ENCODE data around the gene RNU6-1. TPM values are rescaled to one million over a fixed set of nuclear protein-coding genes. Genes with fewer than 3 reads are reported as not detected.

Gene RNU6-1
- total and polyA plus RNA-seq, 2 experiments from 2014 or later: not detected

GRCh38 chr15:67865331-67865730 lies 25.5 kb upstream of the RNU6-1 start (continued):
- TF ChIP-seq CTCF (conservative IDR thresholded peaks at IDR 0.05; ENCODE audit: low read depth in 2 of 2): no peak
- TF ChIP-seq CREB1 (CRISPR knock-in tag; IDR thresholded peaks at IDR 0.05; ENCODE audit: low read depth): no peak
- TF ChIP-seq JUNB (IDR thresholded peaks at IDR 0.05; ENCODE audit: unreplicated experiment): no peak
- TF ChIP-seq STAT1 (IDR thresholded peaks at IDR 0.05; ENCODE audit: unreplicated experiment): no peak

DNA sequence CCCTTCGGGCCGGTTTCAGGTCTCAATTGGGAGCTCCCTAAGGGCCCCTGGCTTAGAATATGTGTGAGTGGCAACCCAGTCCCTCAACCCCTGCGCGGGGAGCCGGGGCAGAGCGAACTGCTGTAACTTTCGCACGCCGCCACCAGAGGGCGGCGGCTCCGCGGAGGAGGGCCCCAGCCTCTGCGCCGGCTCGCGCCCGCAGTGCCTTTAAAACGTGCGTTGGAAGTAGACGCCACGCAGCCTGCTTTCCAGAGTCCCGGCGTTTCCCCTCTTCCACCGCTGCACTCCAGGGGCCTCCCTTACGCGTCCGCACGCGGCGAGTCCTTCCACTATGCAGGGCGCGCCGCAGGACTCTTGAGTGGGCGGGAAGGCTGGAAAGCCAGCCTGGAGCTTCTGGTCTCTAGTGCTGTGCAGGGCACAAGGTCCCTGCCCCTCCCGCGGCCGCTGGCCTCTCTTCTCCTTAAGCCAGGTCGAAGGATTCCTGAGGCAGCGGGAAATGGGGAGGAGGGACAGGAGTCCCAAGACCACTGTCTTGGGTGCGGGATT lies 23.7 kb upstream of the RNU6-1 start:
- Histone ChIP-seq H3K79me2 (replicated peaks; ENCODE audit: insufficient read depth) (no peaks in the 10 kb centered on the region), H3K9me2 (ENCODE audit: insufficient read depth) (0 out of 2 replicates have a peak, but pooled peaks cover 6% of the 10 kb centered on the region), H3F3A (replicated peaks; ENCODE audit: low read depth) (0 out of 2 replicates have a peak, but pooled peaks cover 4% of the 10 kb centered on the region), H3K4me2 (peak overlapping the region; percentile 82), H2AFZ (peak overlapping the region; percentile 99), H3K4me1 (ENCODE audit: insufficient read depth) (peaks cover 13% of the 10 kb centered on the region; the same call in 1 of the 2 replicates), H3K27ac (ENCODE audit: low read depth) (no peak overlapping the region), H3K4me3 (peak overlapping the region; percentile 59), H3K36me3 (ENCODE audit: insufficient read depth) (no peaks in the 10 kb centered on the region), H4K20me1 (replicated peaks; ENCODE audit: insufficient read depth) (no peaks in the 10 kb centered on the region), H3K27me3 (ENCODE audit: insufficient read depth) (peaks cover 2% of the 10 kb centered on the region; the same call in 1 of the 2 replicates)
- Mint-ChIP-seq H3K27ac (no peak overlapping the region), H3K4me1 (peaks cover 13% of the 10 kb centered on the region; the same call in 2 of the 3 replicates), H3K36me3 (ENCODE audit: low read depth) (no peaks in the 10 kb centered on the region), H3K9me3 (peaks cover under 1% of the 10 kb centered on the region; the same call in 1 of the 3 replicates), H3K27me3 (ENCODE audit: insufficient read depth, low read depth, poor library complexity) (peaks cover 11% of the 10 kb centered on the region), H3K4me3 (peak overlapping the region; percentile 68; the same call in 2 of the 3 replicates)
- DNase-seq (ENCODE audit: low spot score): peak; percentile 90
- ATAC-seq: peak; percentile 97
- no peak for TF ChIP-seq NANOG (IDR thresholded peaks at IDR 0.05; ENCODE audit: borderline replicate concordance)
- TF ChIP-seq STAT1 (IDR thresholded peaks at IDR 0.05; ENCODE audit: unreplicated experiment): no peak
- no peak for TF ChIP-seq EZH2phosphoT487 (IDR thresholded peaks at IDR 0.05; ENCODE audit: unreplicated experiment)
- TF ChIP-seq JUNB (IDR thresholded peaks at IDR 0.05; ENCODE audit: unreplicated experiment): no peak
- TF ChIP-seq CTCF (conservative IDR thresholded peaks at IDR 0.05; ENCODE audit: low read depth in 2 of 2): peak; percentile 76 to 83
- no peak for TF ChIP-seq ETS1 (IDR thresholded peaks at IDR 0.05)

All from GM23338 (cell line).